B cell (primary cell): ENCODE measurements around the gene PDLIM5. TPM values are rescaled to one million over a fixed set of nuclear protein-coding genes. Genes with fewer than 3 reads are reported as not detected.

Experiments used
- ATAC-seq: fragments of 200-7000 bp; cut with Tn5 transposase; one replicate; pipeline ENCODE4 v1.10.0; 2021; ENCODE audit warnings: low read depth, mild to moderate bottlenecking, moderate number of reproducible peaks, moderate library complexity
- CTCF ChIA-PET: fragments of 350-600 bp; sonication (Branson Sonifier 250); formaldehyde crosslinking; loops from one replicate; lab custom pipeline; 2021; ENCODE audit warnings: antibody characterized with exemption, inconsistent platforms; lab: Charles Lee
- POLR2A ChIA-PET: fragments of 350-600 bp; sonication (Branson Sonifier 250); formaldehyde crosslinking; loops from one replicate; lab custom pipeline; 2021; ENCODE audit warnings: antibody characterized with exemption; lab: Charles Lee
- DNase-seq: peaks from one replicate; pipeline ENCODE4 v3.0.0; 2013
- H2AFZ ChIP-seq: 2 replicates; pipeline ENCODE4 v1.6.1; 2012; ENCODE audit warnings: mild to moderate bottlenecking, low read depth, low read length; ENCODE audit not compliant: insufficient read depth, poor library complexity, severe bottlenecking
- H3K27ac ChIP-seq, 2 donors: 1 replicate in 1 of 2; 2 replicates in 1 of 2; pipeline ENCODE4 v1.5.1; 2012 to 2013; ENCODE audit warnings: low read length in 2 of 2, mild to moderate bottlenecking in 2 of 2, moderate library complexity in 1 of 2
- H3K27me3 ChIP-seq, 4 experiments: fragments of 200-600 bp in 1 of 4; sonication (generic) in 1 of 4; replicated peaks in 1 of 4; 1 replicate in 2 of 4; 2 replicates in 2 of 4; pipeline versions ENCODE4 v1.6.1 to v1.7.0; 2013 to 2016; ENCODE audit warnings: low read length in 3 of 4, mild to moderate bottlenecking in 2 of 4, mixed read lengths in 1 of 4, moderate library complexity in 1 of 4; ENCODE audit not compliant: insufficient read depth in 4 of 4, control insufficient read depth in 3 of 4; ENCODE audit errors: control extremely low read depth in 1 of 4
- H3K36me3 ChIP-seq, 2 experiments: replicated peaks in 1 of 2; 1 replicate in 1 of 2; 2 replicates in 1 of 2; pipeline versions ENCODE4 v1.6.1 to v1.7.1; 2013; ENCODE audit warnings: low read length in 1 of 2; ENCODE audit not compliant: insufficient read depth in 2 of 2, control insufficient read depth in 1 of 2; ENCODE audit errors: control extremely low read depth in 1 of 2, extremely low read depth in 1 of 2
- H3K4me1 ChIP-seq, 2 donors: fragments of 200-600 bp in 1 of 2; sonication (generic) in 1 of 2; 1 replicate in 1 of 2; 2 replicates in 1 of 2; pipeline versions ENCODE4 v1.5.1 to v1.6.1; 2013 to 2017; ENCODE audit warnings: low read length in 2 of 2; ENCODE audit not compliant: control insufficient read depth in 2 of 2, insufficient read depth in 2 of 2
- H3K4me2 ChIP-seq: replicated peaks from 2 replicates; pipeline ENCODE3; 2012; ENCODE audit warnings: mild to moderate bottlenecking, low read depth, low read length; ENCODE audit not compliant: poor library complexity, severe bottlenecking
- H3K4me3 ChIP-seq, 5 experiments: fragments of 200-600 bp in 1 of 5; sonication (generic) in 1 of 5; 1 replicate in 3 of 5; 2 replicates in 2 of 5; pipeline versions ENCODE4 v1.5.1 to v1.7.0; 2011 to 2016; ENCODE audit warnings: low read length in 4 of 5, mild to moderate bottlenecking in 4 of 5, low read depth in 2 of 5, control low read depth in 1 of 5, moderate library complexity in 1 of 5; ENCODE audit not compliant: insufficient read depth in 1 of 5; ENCODE audit errors: control extremely low read depth in 1 of 5, extremely low read depth in 1 of 5
- H3K79me2 ChIP-seq: fragments of 200-600 bp; sonication (generic); one replicate; pipeline ENCODE4 v1.6.0; 2016; ENCODE audit warnings: low read length; ENCODE audit not compliant: control insufficient read depth, insufficient read depth
- H3K9ac ChIP-seq: fragments of 200-600 bp; sonication (generic); 2 replicates; pipeline ENCODE4 v1.6.1; 2017; ENCODE audit warnings: mild to moderate bottlenecking, low read length, moderate library complexity
- H3K9me3 ChIP-seq, 3 donors: one replicate each; pipeline versions ENCODE4 v1.6.1 to v1.7.1; 2013; ENCODE audit warnings: low read length in 2 of 3; ENCODE audit not compliant: control insufficient read depth in 2 of 3, insufficient read depth in 1 of 3; ENCODE audit errors: control extremely low read depth in 1 of 3
- H4K20me1 ChIP-seq: 2 replicates; pipeline ENCODE4 v1.6.0; 2012; ENCODE audit warnings: mild to moderate bottlenecking, low read length; ENCODE audit not compliant: insufficient read depth, control insufficient read depth, poor library complexity, severe bottlenecking
- H3K27ac Mint-ChIP-seq: one replicate; pipeline ENCODE4 v1.8.0; 2021; ENCODE audit warnings: mixed read lengths
- H3K27me3 Mint-ChIP-seq: one replicate; pipeline ENCODE4 v1.8.0; 2021; ENCODE audit warnings: mixed read lengths
- H3K4me1 Mint-ChIP-seq: one replicate; pipeline ENCODE4 v1.8.0; 2021; ENCODE audit warnings: mixed read lengths
- H3K4me3 Mint-ChIP-seq: one replicate; pipeline ENCODE4 v1.8.0; 2021; ENCODE audit warnings: mixed read lengths
- H3K9me3 Mint-ChIP-seq: one replicate; pipeline ENCODE4 v1.8.0; 2022; ENCODE audit warnings: mixed read lengths; ENCODE audit not compliant: insufficient read depth
- EZH2 ChIP-seq: IDR thresholded peaks from 2 replicates; pipeline ENCODE4 v1.6.1; 2012; ENCODE audit warnings: borderline replicate concordance, low read depth, mild to moderate bottlenecking, moderate library complexity, low read length; ENCODE audit not compliant: insufficient read depth, poor library complexity, severe bottlenecking
- WGBS: methylation state at CpG from one replicate; pipeline ENCODE4 v1.1.5; 2013; ENCODE audit warnings: missing lambda C conversion rate; ENCODE audit not compliant: insufficient coverage; 5-methylcytosine and 5-hydroxymethylcytosine counted together
- intact Hi-C: fragments of 100-400 bp; cut with micrococcal nuclease; formaldehyde crosslinking; loops from one replicate; pipeline ENCODE4 v1.10.0; 2022
- polyA plus RNA-seq: library from polyadenylated mRNA; depleted of rRNA; stranded (reverse); fragments of >200 nt; gene quantifications from 2 replicates; pipeline ENCODE4 v1.2.3, GENCODE V29; 2012
- total RNA-seq, 2 donors: library from RNA; stranded (reverse); fragments of 120-200 nt in 1 of 2; gene quantifications; 1 replicate in 1 of 2; 2 replicates in 1 of 2; pipeline versions ENCODE4 v1.2.3 to v1.2.4, GENCODE V29; 2013 to 2022
- TF ChIP-seq, protein P1 (sequence below): fragments of 200-600 bp; IDR thresholded peaks from one replicate; pipeline ENCODE4 v1.8.0; 2022; ENCODE audit warnings: antibody characterized with exemption, mild to moderate bottlenecking

The PDLIM5 gene
- total and polyA plus RNA-seq, 2 donors (not counting 1 experiment from before 2014, with no cell fraction given), result 24.0 to 30.2 TPM

DNA sequence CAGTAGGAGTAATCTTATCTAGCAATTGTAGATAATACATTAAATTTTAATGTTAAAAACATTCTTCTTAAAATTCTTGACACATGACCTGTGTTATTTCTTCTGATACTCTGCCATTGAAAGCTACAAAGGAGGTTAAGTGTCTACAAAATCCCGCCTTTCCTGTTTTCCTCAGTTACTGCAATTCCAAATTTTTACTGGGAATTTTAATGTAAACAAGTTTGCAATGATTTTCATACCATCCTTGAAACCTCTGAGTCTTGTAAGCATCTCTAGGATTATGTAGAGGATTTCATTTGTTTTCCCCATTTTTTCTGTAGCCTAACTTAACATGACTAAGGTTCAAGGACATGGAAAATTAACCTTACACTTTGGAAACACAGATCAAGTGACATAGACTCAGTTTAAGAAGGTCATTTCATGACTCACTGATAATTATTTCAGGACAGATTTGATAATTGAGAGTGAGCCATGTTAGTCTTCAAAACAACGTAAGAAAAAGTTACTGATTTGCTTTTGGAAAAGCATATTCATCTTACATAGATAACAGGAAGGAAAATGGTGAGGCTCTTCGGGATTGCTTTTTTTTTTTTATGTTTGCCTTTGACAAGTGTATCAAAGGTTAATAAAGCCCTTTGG lies 39.6 kb upstream of the PDLIM5 start:
- Histone ChIP-seq H2AFZ (no peak overlapping the region), H3K36me3 (no peaks in the 10 kb centered on the region), H3K9me3 (no peaks in the 10 kb centered on the region), H3K27ac (no peak overlapping the region), H3K4me2 (no peak overlapping the region), H3K27me3 (peaks cover 0 to 4% (median 2%) of the 10 kb centered on the region in 4 experiments), H3K9ac (no peak overlapping the region), H3K79me2 (no peaks in the 10 kb centered on the region), H3K4me3 (no peak overlapping the region), H3K4me1 (no peaks in the 10 kb centered on the region), H4K20me1 (no peaks in the 10 kb centered on the region)
- intact Hi-C loops, result no loop called here
- Mint-ChIP-seq H3K4me1 (no peaks in the 10 kb centered on the region), H3K4me3 (no peak overlapping the region), H3K27me3 (peaks cover 56% of the 10 kb centered on the region), H3K9me3 (peaks cover 7% of the 10 kb centered on the region), H3K27ac (no peak overlapping the region)
- POLR2A ChIA-PET, result no interaction called here
- no peak for TF ChIP-seq EZH2
- TF ChIP-seq, protein P1, sequence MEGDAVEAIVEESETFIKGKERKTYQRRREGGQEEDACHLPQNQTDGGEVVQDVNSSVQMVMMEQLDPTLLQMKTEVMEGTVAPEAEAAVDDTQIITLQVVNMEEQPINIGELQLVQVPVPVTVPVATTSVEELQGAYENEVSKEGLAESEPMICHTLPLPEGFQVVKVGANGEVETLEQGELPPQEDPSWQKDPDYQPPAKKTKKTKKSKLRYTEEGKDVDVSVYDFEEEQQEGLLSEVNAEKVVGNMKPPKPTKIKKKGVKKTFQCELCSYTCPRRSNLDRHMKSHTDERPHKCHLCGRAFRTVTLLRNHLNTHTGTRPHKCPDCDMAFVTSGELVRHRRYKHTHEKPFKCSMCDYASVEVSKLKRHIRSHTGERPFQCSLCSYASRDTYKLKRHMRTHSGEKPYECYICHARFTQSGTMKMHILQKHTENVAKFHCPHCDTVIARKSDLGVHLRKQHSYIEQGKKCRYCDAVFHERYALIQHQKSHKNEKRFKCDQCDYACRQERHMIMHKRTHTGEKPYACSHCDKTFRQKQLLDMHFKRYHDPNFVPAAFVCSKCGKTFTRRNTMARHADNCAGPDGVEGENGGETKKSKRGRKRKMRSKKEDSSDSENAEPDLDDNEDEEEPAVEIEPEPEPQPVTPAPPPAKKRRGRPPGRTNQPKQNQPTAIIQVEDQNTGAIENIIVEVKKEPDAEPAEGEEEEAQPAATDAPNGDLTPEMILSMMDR, result no peak
- DNase-seq (no peak), ATAC-seq (no peak)
- CTCF ChIA-PET, result no interaction called here
- WGBS, result no CpG with 5 or more reads among the region's 3 CpGs

DNA sequence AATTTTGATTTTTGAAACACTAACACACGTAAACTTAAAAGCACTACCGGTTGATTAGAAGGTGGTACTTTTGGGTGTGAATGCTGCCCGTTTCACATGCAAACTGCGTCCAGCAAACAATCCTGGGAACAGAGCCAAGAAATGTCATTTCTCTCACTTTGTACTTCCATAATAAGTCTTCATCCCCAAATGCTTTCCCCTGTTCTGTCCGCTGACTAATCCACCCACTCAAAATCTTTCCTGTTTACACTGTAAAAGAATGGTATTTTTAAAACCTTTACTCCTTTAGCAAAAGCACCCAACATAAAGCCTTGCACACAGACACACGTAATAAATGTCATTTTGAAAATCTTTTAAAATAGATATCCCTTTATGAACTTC lies 39.1 kb upstream of the PDLIM5 start:
- CTCF ChIA-PET, result no interaction called here
- Histone ChIP-seq H3K4me2 (no peak overlapping the region), H3K4me1 (no peaks in the 10 kb centered on the region), H3K36me3 (no peaks in the 10 kb centered on the region), H3K27ac (no peak overlapping the region), H3K9ac (no peak overlapping the region), H3K79me2 (no peaks in the 10 kb centered on the region), H3K27me3 (peaks cover 0 to 6% (median 2%) of the 10 kb centered on the region in 4 experiments), H2AFZ (no peak overlapping the region), H3K4me3 (no peak overlapping the region), H3K9me3 (no peaks in the 10 kb centered on the region), H4K20me1 (no peaks in the 10 kb centered on the region)
- intact Hi-C loops, result no loop called here
- Mint-ChIP-seq H3K4me1 (no peaks in the 10 kb centered on the region), H3K27me3 (peaks cover 60% of the 10 kb centered on the region), H3K27ac (no peak overlapping the region), H3K4me3 (no peak overlapping the region), H3K9me3 (peaks cover 7% of the 10 kb centered on the region)
- ATAC-seq (no peak), DNase-seq (no peak)
- POLR2A ChIA-PET, result no interaction called here
- no CpG with 5 or more reads among the region's 6 CpGs for WGBS
- no peak for TF ChIP-seq EZH2
- TF ChIP-seq, protein P1, result no peak
